Astrocyte (in vitro differentiated cells and primary cell): ENCODE data around the gene GNAO1. TPM values are rescaled to one million over a fixed set of nuclear protein-coding genes. Genes with fewer than 3 reads are reported as not detected.

Experiments used
- DNase-seq: peaks from one replicate; pipeline ENCODE4 v3.0.0-alpha.2; 2010; ENCODE audit warnings: low read depth
- FAIRE-seq: peaks from 2 replicates; lab custom pipeline; 2011; peaks lifted over from hg19 to GRCh38; lab: Jason Lieb, UNC
- H2AFZ ChIP-seq: 2 replicates; pipeline ENCODE4 v1.6.0; 2012; ENCODE audit warnings: low read depth, low read length, inconsistent platforms
- H3K27ac ChIP-seq: 2 replicates; pipeline ENCODE4 v1.5.1; 2011; ENCODE audit warnings: low read depth, low read length, inconsistent platforms
- H3K27me3 ChIP-seq: 2 replicates; pipeline ENCODE4 v1.6.0; 2011; ENCODE audit warnings: low read length, inconsistent platforms; ENCODE audit not compliant: insufficient read depth
- H3K36me3 ChIP-seq: 2 replicates; pipeline ENCODE4 v1.5.1; 2011; ENCODE audit warnings: low read length, inconsistent platforms; ENCODE audit not compliant: insufficient read depth
- H3K4me1 ChIP-seq: 2 replicates; pipeline ENCODE4 v1.5.1; 2011; ENCODE audit warnings: low read length, inconsistent platforms; ENCODE audit not compliant: insufficient read depth
- H3K4me2 ChIP-seq: 2 replicates; pipeline ENCODE4 v1.6.0; 2012; ENCODE audit warnings: low read length, inconsistent platforms
- H3K4me3 ChIP-seq: 2 replicates; pipeline ENCODE4 v1.5.1; 2011; ENCODE audit warnings: low read depth, mild to moderate bottlenecking, low read length, inconsistent platforms; ENCODE audit not compliant: insufficient read depth
- H3K79me2 ChIP-seq: 2 replicates; pipeline ENCODE4 v1.6.0; 2012; ENCODE audit warnings: mild to moderate bottlenecking, low read length, inconsistent platforms; ENCODE audit not compliant: insufficient read depth
- H3K9ac ChIP-seq: 2 replicates; pipeline ENCODE4 v1.6.0; 2012; ENCODE audit warnings: mild to moderate bottlenecking, low read length, inconsistent platforms
- H3K9me3 ChIP-seq: 2 replicates; pipeline ENCODE4 v1.5.1; 2012; ENCODE audit warnings: low read depth, mild to moderate bottlenecking, low read length, inconsistent platforms; ENCODE audit not compliant: insufficient read depth
- H4K20me1 ChIP-seq: 2 replicates; pipeline ENCODE4 v1.6.0; 2012; ENCODE audit warnings: low read length, inconsistent platforms; ENCODE audit not compliant: insufficient read depth
- H3K27ac Mint-ChIP-seq: one replicate; pipeline ENCODE4 v1.8.0; 2021; ENCODE audit warnings: mild to moderate bottlenecking, mixed read lengths; ENCODE audit not compliant: unreplicated experiment
- H3K27me3 Mint-ChIP-seq: one replicate; pipeline ENCODE4 v1.8.0; 2021; ENCODE audit warnings: low read depth, mixed read lengths; ENCODE audit not compliant: unreplicated experiment
- H3K36me3 Mint-ChIP-seq: one replicate; pipeline ENCODE4 v1.8.0; 2021; ENCODE audit warnings: low read depth, mixed read lengths; ENCODE audit not compliant: unreplicated experiment
- H3K4me1 Mint-ChIP-seq: one replicate; pipeline ENCODE4 v1.8.0; 2021; ENCODE audit warnings: low read depth, mixed read lengths; ENCODE audit not compliant: unreplicated experiment
- H3K4me3 Mint-ChIP-seq: one replicate; pipeline ENCODE4 v1.8.0; 2021; ENCODE audit warnings: mild to moderate bottlenecking, moderate library complexity, mixed read lengths; ENCODE audit not compliant: unreplicated experiment
- H3K9me3 Mint-ChIP-seq: one replicate; pipeline ENCODE4 v1.8.0; 2021; ENCODE audit warnings: mild to moderate bottlenecking, mixed read lengths; ENCODE audit not compliant: unreplicated experiment
- EZH2 ChIP-seq: IDR thresholded peaks from 2 replicates; pipeline ENCODE4 v1.6.1; 2012; ENCODE audit warnings: mild to moderate bottlenecking, low read length, inconsistent platforms; ENCODE audit not compliant: insufficient read depth
- total RNA-seq: library from RNA; stranded (reverse); gene quantifications from 2 replicates; pipeline ENCODE4 v1.2.1, GENCODE V29; 2021
- TF ChIP-seq, protein P1 (sequence below): IDR thresholded peaks from 2 replicates; pipeline ENCODE4 v1.5.1; 2011; ENCODE audit warnings: low read depth, mild to moderate bottlenecking, inconsistent platforms, low read length, moderate library complexity; ENCODE audit not compliant: insufficient read depth

GNAO1 gene
- total RNA-seq, 1 donor from 2014 or later: 1.7 TPM

DNA sequence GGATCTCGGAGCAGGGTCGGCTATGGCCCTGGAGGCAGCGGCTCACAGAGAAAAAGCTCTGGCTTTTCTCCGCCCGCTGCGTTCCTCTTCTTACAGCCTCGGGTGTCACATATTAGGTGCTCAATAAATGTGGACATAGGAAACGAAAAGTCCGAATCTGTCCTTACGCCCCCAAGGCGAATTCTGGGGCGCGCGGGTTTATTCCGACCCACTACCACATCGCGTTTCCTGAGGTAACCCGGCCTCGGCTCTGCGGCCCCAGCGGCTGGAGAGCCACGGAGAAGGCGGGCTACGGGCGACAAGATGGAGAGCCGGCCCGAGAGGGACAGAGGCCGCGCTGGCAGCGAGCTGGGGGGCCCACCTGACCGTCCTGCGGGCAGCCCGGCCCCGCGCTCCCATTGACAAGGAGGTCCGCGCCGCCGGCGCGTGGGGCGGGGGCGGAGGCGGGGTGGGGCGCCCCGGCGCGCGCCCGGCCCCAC lies 573 bp upstream of the GNAO1 start:
- TF ChIP-seq, protein P1, sequence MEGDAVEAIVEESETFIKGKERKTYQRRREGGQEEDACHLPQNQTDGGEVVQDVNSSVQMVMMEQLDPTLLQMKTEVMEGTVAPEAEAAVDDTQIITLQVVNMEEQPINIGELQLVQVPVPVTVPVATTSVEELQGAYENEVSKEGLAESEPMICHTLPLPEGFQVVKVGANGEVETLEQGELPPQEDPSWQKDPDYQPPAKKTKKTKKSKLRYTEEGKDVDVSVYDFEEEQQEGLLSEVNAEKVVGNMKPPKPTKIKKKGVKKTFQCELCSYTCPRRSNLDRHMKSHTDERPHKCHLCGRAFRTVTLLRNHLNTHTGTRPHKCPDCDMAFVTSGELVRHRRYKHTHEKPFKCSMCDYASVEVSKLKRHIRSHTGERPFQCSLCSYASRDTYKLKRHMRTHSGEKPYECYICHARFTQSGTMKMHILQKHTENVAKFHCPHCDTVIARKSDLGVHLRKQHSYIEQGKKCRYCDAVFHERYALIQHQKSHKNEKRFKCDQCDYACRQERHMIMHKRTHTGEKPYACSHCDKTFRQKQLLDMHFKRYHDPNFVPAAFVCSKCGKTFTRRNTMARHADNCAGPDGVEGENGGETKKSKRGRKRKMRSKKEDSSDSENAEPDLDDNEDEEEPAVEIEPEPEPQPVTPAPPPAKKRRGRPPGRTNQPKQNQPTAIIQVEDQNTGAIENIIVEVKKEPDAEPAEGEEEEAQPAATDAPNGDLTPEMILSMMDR: no peak
- TF ChIP-seq EZH2: peak; percentile 60
- Mint-ChIP-seq H3K27me3 (peaks cover 46% of the 10 kb centered on the region), H3K4me1 (no peaks in the 10 kb centered on the region), H3K36me3 (no peaks in the 10 kb centered on the region), H3K27ac (no peak overlapping the region), H3K9me3 (no peaks in the 10 kb centered on the region), H3K4me3 (peak overlapping the region; percentile 81)
- Histone ChIP-seq H3K4me3 (peak overlapping the region; percentile 49), H3K9ac (no peak overlapping the region), H3K27ac (no peak overlapping the region), H2AFZ (peak overlapping the region; percentile 75), H3K4me1 (peaks cover 3% of the 10 kb centered on the region), H3K9me3 (no peaks in the 10 kb centered on the region), H3K36me3 (no peaks in the 10 kb centered on the region), H3K4me2 (peak overlapping the region; percentile 85), H3K27me3 (peaks cover 57% of the 10 kb centered on the region), H4K20me1 (no peaks in the 10 kb centered on the region), H3K79me2 (no peaks in the 10 kb centered on the region)
- DNase-seq: no peak
- no peak for FAIRE-seq

DNA sequence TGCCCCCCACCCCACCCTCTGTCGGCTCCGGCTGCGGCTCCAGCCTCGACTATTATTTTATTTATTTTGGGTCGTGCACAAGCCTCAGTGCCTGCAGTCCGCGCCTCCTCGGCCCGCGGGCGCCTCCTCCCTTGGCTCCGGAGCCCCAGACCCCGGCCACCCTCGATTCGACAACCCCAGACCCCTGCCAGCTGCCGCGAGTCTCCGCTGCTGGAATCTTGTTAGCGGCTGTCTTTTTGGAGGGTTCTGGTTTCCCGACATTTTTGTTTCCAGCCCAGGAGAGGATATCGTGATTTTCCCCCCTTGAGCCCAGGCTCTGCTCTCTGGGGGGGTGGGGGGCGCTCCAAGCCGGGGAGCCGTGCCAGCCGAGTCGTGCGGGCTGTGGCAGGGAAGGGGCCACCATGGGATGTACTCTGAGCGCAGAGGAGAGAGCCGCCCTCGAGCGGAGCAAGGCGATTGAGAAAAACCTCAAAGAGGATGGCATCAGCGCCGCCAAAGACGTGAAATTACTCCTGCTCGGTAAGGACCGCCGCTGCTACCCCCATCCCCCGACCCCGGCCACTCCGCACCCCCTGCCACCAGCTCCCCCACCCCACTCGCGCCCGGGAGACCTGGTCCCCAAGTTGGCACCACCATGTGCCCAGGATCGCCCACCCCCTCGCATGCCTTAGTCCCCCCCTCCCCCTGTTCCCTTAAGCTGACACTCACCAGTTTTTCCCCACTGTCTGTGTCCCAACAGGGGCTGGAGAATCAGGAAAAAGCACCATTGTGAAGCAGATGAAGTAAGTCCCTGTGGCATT lies 746 bp downstream of the GNAO1 start:
- Mint-ChIP-seq H3K4me3 (peak overlapping the region; percentile 77), H3K9me3 (no peaks in the 10 kb centered on the region), H3K27me3 (peaks cover 50% of the 10 kb centered on the region), H3K36me3 (no peaks in the 10 kb centered on the region), H3K4me1 (no peaks in the 10 kb centered on the region), H3K27ac (no peak overlapping the region)
- no peak overlapping the region for H3K9ac ChIP-seq
- H3K9me3 ChIP-seq: no peaks in the 10 kb centered on the region
- peak; percentile 83 for TF ChIP-seq EZH2
- TF ChIP-seq, protein P1: no peak
- no peak overlapping the region for H2AFZ ChIP-seq
- DNase-seq (no peak), FAIRE-seq (no peak)
- H3K27ac ChIP-seq: no peak overlapping the region
- H4K20me1 ChIP-seq: no peaks in the 10 kb centered on the region
- no peak overlapping the region for H3K4me3 ChIP-seq
- peaks cover 58% of the 10 kb centered on the region for H3K27me3 ChIP-seq
- peak overlapping the region; percentile 85 for H3K4me2 ChIP-seq
- H3K79me2 ChIP-seq: no peaks in the 10 kb centered on the region
- H3K4me1 ChIP-seq: peaks cover 3% of the 10 kb centered on the region
- H3K36me3 ChIP-seq: no peaks in the 10 kb centered on the region

DNA sequence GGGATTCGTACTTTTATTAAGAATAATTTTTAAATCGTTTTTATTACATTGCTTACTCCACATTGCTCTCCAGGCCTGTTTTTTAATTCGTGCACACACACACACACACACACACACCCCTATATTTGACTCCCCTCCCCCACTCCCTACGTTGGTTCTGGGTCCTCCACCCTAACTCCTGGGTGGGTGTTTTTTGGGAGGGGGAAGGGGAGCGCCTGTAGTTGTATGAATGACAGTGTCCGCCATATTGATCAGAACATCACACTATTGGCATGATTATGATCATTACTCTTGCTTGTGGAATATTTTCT lies 1.3 kb downstream of the GNAO1 start:
- H3K4me1 ChIP-seq: peaks cover 3% of the 10 kb centered on the region
- Mint-ChIP-seq H3K27me3 (peaks cover 55% of the 10 kb centered on the region), H3K27ac (no peak overlapping the region), H3K36me3 (no peaks in the 10 kb centered on the region), H3K4me1 (no peaks in the 10 kb centered on the region), H3K4me3 (peak overlapping the region; percentile 67), H3K9me3 (no peaks in the 10 kb centered on the region)
- H3K27me3 ChIP-seq: peaks cover 62% of the 10 kb centered on the region
- no peak for TF ChIP-seq EZH2
- TF ChIP-seq, protein P1: no peak
- no peak overlapping the region for H2AFZ ChIP-seq
- no peak overlapping the region for H3K27ac ChIP-seq
- H3K36me3 ChIP-seq: no peaks in the 10 kb centered on the region
- no peaks in the 10 kb centered on the region for H3K79me2 ChIP-seq
- no peaks in the 10 kb centered on the region for H3K9me3 ChIP-seq
- no peak overlapping the region for H3K4me2 ChIP-seq
- no peak overlapping the region for H3K4me3 ChIP-seq
- FAIRE-seq: no peak
- DNase-seq: no peak
- H3K9ac ChIP-seq: no peak overlapping the region
- no peaks in the 10 kb centered on the region for H4K20me1 ChIP-seq
